Tibial nerve (tissue), 4 donors: ENCODE data around the gene ZNF789. TPM values are rescaled to one million over a fixed set of nuclear protein-coding genes. Genes with fewer than 3 reads are reported as not detected.

ENCODE experiments used
- DNase-seq, 2 donors: peaks; one replicate each; pipeline ENCODE4 v3.0.0-alpha.2; 2019; ENCODE audit warnings: low spot score in 2 of 2
- H3K27ac ChIP-seq, 4 donors: fragments of 200-600 bp; sonication (generic) in 3 of 4; one replicate each; pipeline ENCODE4 v1.5.1; 2017 to 2019; ENCODE audit warnings: mild to moderate bottlenecking in 1 of 4
- H3K27me3 ChIP-seq, 2 donors: fragments of 200-600 bp; sonication (generic) in 1 of 2; one replicate each; pipeline versions ENCODE4 v1.5.1 to v1.6.0; 2017 to 2019
- H3K36me3 ChIP-seq, 3 donors: fragments of 200-600 bp; sonication (generic); one replicate each; pipeline ENCODE4 v1.5.1; 2018 to 2019
- H3K4me1 ChIP-seq, 4 donors: fragments of 200-600 bp; sonication (generic) in 3 of 4; one replicate each; pipeline ENCODE4 v1.5.1; 2017 to 2019
- H3K4me3 ChIP-seq, 4 donors: fragments of 200-600 bp; sonication (generic) in 3 of 4; one replicate each; pipeline ENCODE4 v1.5.1; 2017 to 2019; ENCODE audit warnings: mild to moderate bottlenecking in 1 of 4, moderate library complexity in 1 of 4
- H3K9me3 ChIP-seq, 4 donors: fragments of 200-600 bp; sonication (generic) in 3 of 4; one replicate each; pipeline ENCODE4 v1.5.1; 2017 to 2019
- CTCF ChIP-seq, 5 experiments: fragments of 200-600 bp in 3 of 5; fragments of 450-650 bp in 2 of 5; sonication (generic) in 3 of 5; IDR thresholded peaks; one replicate each; pipeline ENCODE4 v1.5.1; 2016 to 2019; ENCODE audit warnings: antibody characterized with exemption in 5 of 5, mild to moderate bottlenecking in 3 of 5, moderate library complexity in 2 of 5
- EP300 ChIP-seq, 2 donors: sonication (generic); formaldehyde crosslinking; IDR thresholded peaks; one replicate each; pipeline ENCODE4 v1.6.1; 2017; ENCODE audit warnings: antibody characterized with exemption in 2 of 2, mild to moderate bottlenecking in 1 of 2
- POLR2A ChIP-seq, 2 donors: fragments of 450-650 bp; IDR thresholded peaks; one replicate each; pipeline ENCODE4 v1.6.1; 2017; ENCODE audit warnings: antibody characterized with exemption in 2 of 2, mild to moderate bottlenecking in 2 of 2, moderate library complexity in 2 of 2
- WGBS, 2 donors: methylation state at CpG; one replicate each; pipeline ENCODE4 v1.1.5; 2018; 5-methylcytosine and 5-hydroxymethylcytosine counted together
- total RNA-seq, 4 donors: library from RNA; depleted of rRNA; stranded (reverse); fragments of >200 nt; gene quantifications; one replicate each; pipeline ENCODE4 v1.1.0, GENCODE V29; 2016

Gene ZNF789
- total RNA-seq, 4 donors from 2014 or later: 7.4 to 16.5 (median 12.1) TPM

GRCh38 chr7:99459087-99459486 is 13.6 kb upstream of the ZNF789 start:
- Histone ChIP-seq H3K27ac (no peak overlapping the region), H3K36me3 (peaks cover 0 to 87% (median 7%) of the 10 kb centered on the region in 3 donors), H3K27me3 (no peaks in the 10 kb centered on the region), H3K9me3 (no peaks in the 10 kb centered on the region), H3K4me3 (no peak overlapping the region), H3K4me1 (peaks cover 0 to 45% (median 0%) of the 10 kb centered on the region in 4 donors)
- 91 to 92% methylated on average over 8 of the region's 8 CpGs for WGBS, 2 donors
- no peak for DNase-seq
- TF ChIP-seq POLR2A (IDR thresholded peaks at IDR 0.05): no peak
- TF ChIP-seq CTCF (IDR thresholded peaks at IDR 0.05): peak in 1 of 5 experiments; percentile 6

GRCh38 chr7:99460651-99461050 is 12.0 kb upstream of the ZNF789 start:
- TF ChIP-seq POLR2A (IDR thresholded peaks at IDR 0.05): no peak
- no peak for TF ChIP-seq CTCF (IDR thresholded peaks at IDR 0.05)
- TF ChIP-seq EP300 (IDR thresholded peaks at IDR 0.05): no peak
- Histone ChIP-seq H3K36me3 (peaks cover 0 to 75% (median 7%) of the 10 kb centered on the region in 3 donors), H3K27ac (no peak overlapping the region), H3K4me3 (no peak overlapping the region), H3K27me3 (no peaks in the 10 kb centered on the region), H3K4me1 (peaks cover 0 to 60% (median 8%) of the 10 kb centered on the region in 4 donors), H3K9me3 (no peaks in the 10 kb centered on the region)
- WGBS, 2 donors: 89 to 90% methylated on average over 11 of the region's 11 CpGs
- DNase-seq: no peak

GRCh38 chr7:99461221-99461620 is 11.5 kb upstream of the ZNF789 start:
- WGBS, 2 donors: 91 to 94% methylated on average over 2 of the region's 2 CpGs
- H3K36me3 ChIP-seq: peaks cover 0 to 70% (median 7%) of the 10 kb centered on the region in 3 donors
- TF ChIP-seq CTCF (IDR thresholded peaks at IDR 0.05): no peak
- TF ChIP-seq EP300 (IDR thresholded peaks at IDR 0.05): no peak
- no peak for TF ChIP-seq POLR2A (IDR thresholded peaks at IDR 0.05)
- peaks cover 0 to 60% (median 8%) of the 10 kb centered on the region in 4 donors for H3K4me1 ChIP-seq
- H3K4me3 ChIP-seq: no peak overlapping the region
- H3K9me3 ChIP-seq: no peaks in the 10 kb centered on the region
- H3K27me3 ChIP-seq: no peaks in the 10 kb centered on the region
- H3K27ac ChIP-seq: no peak overlapping the region
- DNase-seq: no peak

- H3K36me3 ChIP-seq: peaks cover 0 to 28% (median 0%) of the 10 kb centered on the region in 3 donors
- H3K27ac ChIP-seq: peak overlapping the region; percentile 59 to 90 (median 88)
- H3K4me3 ChIP-seq: peak overlapping the region; percentile 81 to 96 (median 90)
- TF ChIP-seq EP300 (IDR thresholded peaks at IDR 0.05) (no peak), CTCF (IDR thresholded peaks at IDR 0.05) (no peak), POLR2A (IDR thresholded peaks at IDR 0.05) (no peak)
- no peaks in the 10 kb centered on the region for H3K9me3 ChIP-seq
- WGBS, 2 donors: 3 to 6% methylated on average over 9 of the region's 9 CpGs
- no peak for DNase-seq
- H3K27me3 ChIP-seq: no peaks in the 10 kb centered on the region
- peaks cover 0 to 51% (median 8%) of the 10 kb centered on the region in 4 donors for H3K4me1 ChIP-seq
Observed at GRCh38 chr7:99465421-99465768, 7.3 kb upstream of the ZNF789 start.

- 81 to 86% methylated on average over 26 to 27 of the region's 29 CpGs for WGBS, 2 donors
- peaks cover 0 to 11% (median 0%) of the 10 kb centered on the region in 3 donors for H3K36me3 ChIP-seq
- DNase-seq: no peak
- H3K27ac ChIP-seq: no peak overlapping the region
- TF ChIP-seq CTCF (IDR thresholded peaks at IDR 0.05) (no peak), EP300 (IDR thresholded peaks at IDR 0.05) (no peak), POLR2A (IDR thresholded peaks at IDR 0.05) (no peak)
- H3K9me3 ChIP-seq: no peaks in the 10 kb centered on the region
- H3K4me3 ChIP-seq: no peak overlapping the region
- no peaks in the 10 kb centered on the region for H3K27me3 ChIP-seq
- peaks cover 0 to 35% (median 13%) of the 10 kb centered on the region in 4 donors for H3K4me1 ChIP-seq
Observed at GRCh38 chr7:99468336-99468918, 4.3 kb upstream of the ZNF789 start.
